WTC11 (cell line): Measurements from ENCODE around the gene IL18R1. TPM values are rescaled to one million over a fixed set of nuclear protein-coding genes. Genes with fewer than 3 reads are reported as not detected.

ENCODE experiments used
- ATAC-seq: fragments of 200-7000 bp; cut with Tn5 transposase; 2 replicates; pipeline ENCODE4 v1.10.0; 2021; ENCODE audit warnings: mild to moderate bottlenecking, moderate library complexity
- CTCF ChIA-PET: fragments of 300-600 bp; sonication (Branson Sonifier 250); formaldehyde crosslinking; loops from one replicate; lab custom pipeline; 2021; ENCODE audit warnings: antibody characterized with exemption; lab: Charles Lee
- POLR2A ChIA-PET: fragments of 350-600 bp; sonication (Branson Sonifier 250); formaldehyde crosslinking; loops from one replicate; lab custom pipeline; 2021; ENCODE audit warnings: antibody characterized with exemption; lab: Charles Lee
- DNase-seq: peaks from one replicate; pipeline ENCODE4 v3.0.0; 2021; ENCODE audit warnings: low spot score
- H3K27ac Mint-ChIP-seq: 2 replicates; pipeline ENCODE4 v1.8.0; 2021; ENCODE audit warnings: mixed read lengths
- H3K27me3 Mint-ChIP-seq: 2 replicates; pipeline ENCODE4 v1.8.0; 2021; ENCODE audit warnings: low read depth, mild to moderate bottlenecking, moderate library complexity, mixed read lengths
- H3K36me3 Mint-ChIP-seq: 2 replicates; pipeline ENCODE4 v1.8.0; 2021; ENCODE audit warnings: mixed read lengths
- H3K4me1 Mint-ChIP-seq: 2 replicates; pipeline ENCODE4 v1.8.0; 2022; ENCODE audit warnings: mixed read lengths
- H3K4me3 Mint-ChIP-seq: 2 replicates; pipeline ENCODE4 v1.8.0; 2021; ENCODE audit warnings: mild to moderate bottlenecking, moderate library complexity, mixed read lengths
- H3K9me3 Mint-ChIP-seq: 2 replicates; pipeline ENCODE4 v1.8.0; 2021; ENCODE audit warnings: mixed read lengths
- AR ChIP-seq: fragments of 250-450 bp; sonication (Bioruptor Pico); IDR thresholded peaks from 2 replicates; pipeline ENCODE4 v1.9.0; 2021; ENCODE audit warnings: mild to moderate bottlenecking
- ATF1 ChIP-seq: sonication (generic); formaldehyde crosslinking; IDR thresholded peaks from 2 replicates; pipeline ENCODE4 v1.8.1; 2023; ENCODE audit warnings: mild to moderate bottlenecking, moderate library complexity, missing genetic modification reagents
- CREM ChIP-seq: sonication (generic); formaldehyde crosslinking; IDR thresholded peaks from 2 replicates; pipeline ENCODE4 v1.8.1; 2022; ENCODE audit warnings: mild to moderate bottlenecking, missing genetic modification reagents, moderate library complexity
- E2F1 ChIP-seq: sonication (generic); formaldehyde crosslinking; IDR thresholded peaks from 2 replicates; pipeline ENCODE4 v1.8.0; 2022; ENCODE audit warnings: mild to moderate bottlenecking, missing genetic modification reagents
- E2F4 ChIP-seq: sonication (generic); formaldehyde crosslinking; IDR thresholded peaks from 2 replicates; pipeline ENCODE4 v1.8.1; 2022; ENCODE audit warnings: low read depth, mild to moderate bottlenecking, moderate library complexity, missing genetic modification reagents, borderline replicate concordance
- FOXK1 ChIP-seq: sonication (generic); formaldehyde crosslinking; IDR thresholded peaks from 2 replicates; pipeline ENCODE4 v1.8.0; 2022; ENCODE audit warnings: mild to moderate bottlenecking, moderate library complexity, missing genetic modification reagents
- FOXP1 ChIP-seq: sonication (generic); formaldehyde crosslinking; IDR thresholded peaks from 2 replicates; pipeline ENCODE4 v1.8.0; 2022; ENCODE audit warnings: missing genetic modification reagents, mild to moderate bottlenecking, moderate library complexity, borderline replicate concordance
- FOXP4 ChIP-seq: sonication (generic); formaldehyde crosslinking; IDR thresholded peaks from 2 replicates; pipeline ENCODE4 v1.8.0; 2022; ENCODE audit warnings: mild to moderate bottlenecking, missing genetic modification reagents
- GABPB1 ChIP-seq: sonication (generic); formaldehyde crosslinking; IDR thresholded peaks from 2 replicates; pipeline ENCODE4 v1.8.1; 2023; ENCODE audit warnings: mild to moderate bottlenecking, missing genetic modification reagents
- JAZF1 ChIP-seq: fragments of 250-450 bp; sonication (Bioruptor Pico); IDR thresholded peaks from 2 replicates; pipeline ENCODE4 v1.9.0; 2021; ENCODE audit warnings: moderate library complexity, mild to moderate bottlenecking, inconsistent platforms
- MAX ChIP-seq: sonication (generic); formaldehyde crosslinking; IDR thresholded peaks from 2 replicates; pipeline ENCODE4 v1.8.0; 2022; ENCODE audit warnings: mild to moderate bottlenecking, missing genetic modification reagents
- NFATC4 ChIP-seq: fragments of 250-450 bp; sonication (Bioruptor Pico); IDR thresholded peaks from 2 replicates; pipeline ENCODE4 v1.9.0; 2021; ENCODE audit warnings: mild to moderate bottlenecking
- NR1H2 ChIP-seq: sonication (generic); formaldehyde crosslinking; IDR thresholded peaks from 2 replicates; pipeline ENCODE4 v1.9.0; 2021; ENCODE audit warnings: mild to moderate bottlenecking, moderate library complexity, missing genetic modification reagents
- ZBTB43 ChIP-seq: sonication (generic); formaldehyde crosslinking; IDR thresholded peaks from 2 replicates; pipeline ENCODE4 v1.8.1; 2023; ENCODE audit warnings: mild to moderate bottlenecking, missing genetic modification reagents
- ZNF121 ChIP-seq: sonication (generic); formaldehyde crosslinking; IDR thresholded peaks from 2 replicates; pipeline ENCODE4 v1.8.0; 2023; ENCODE audit warnings: missing genetic modification reagents
- ZNF263 ChIP-seq: sonication (generic); formaldehyde crosslinking; IDR thresholded peaks from 2 replicates; pipeline ENCODE4 v1.8.1; 2022; ENCODE audit warnings: low read depth, mild to moderate bottlenecking, moderate library complexity, missing genetic modification reagents
- ZNF317 ChIP-seq: sonication (generic); formaldehyde crosslinking; IDR thresholded peaks from 2 replicates; pipeline ENCODE4 v1.8.1; 2023; ENCODE audit warnings: low read depth, mild to moderate bottlenecking, moderate library complexity, missing genetic modification reagents, borderline replicate concordance
- ZNF671 ChIP-seq: fragments of 250-450 bp; sonication (Bioruptor Pico); IDR thresholded peaks from 2 replicates; pipeline ENCODE4 v1.8.0; 2021; ENCODE audit warnings: mild to moderate bottlenecking
- total RNA-seq: library from RNA; stranded (reverse); gene quantifications from 3 replicates; pipeline ENCODE4 v1.2.3, GENCODE V29; 2021
- TF ChIP-seq, protein P1 (sequence below): sonication (generic); formaldehyde crosslinking; IDR thresholded peaks from 2 replicates; pipeline ENCODE4 v1.8.1; 2023; ENCODE audit warnings: mild to moderate bottlenecking, missing genetic modification reagents, moderate library complexity
- TF ChIP-seq, protein P2 (sequence below): sonication (generic); formaldehyde crosslinking; IDR thresholded peaks from 2 replicates; pipeline ENCODE4 v1.8.0; 2022; ENCODE audit warnings: missing genetic modification reagents

The IL18R1 gene
- total RNA-seq, 1 experiment from 2014 or later, result not detected

DNA sequence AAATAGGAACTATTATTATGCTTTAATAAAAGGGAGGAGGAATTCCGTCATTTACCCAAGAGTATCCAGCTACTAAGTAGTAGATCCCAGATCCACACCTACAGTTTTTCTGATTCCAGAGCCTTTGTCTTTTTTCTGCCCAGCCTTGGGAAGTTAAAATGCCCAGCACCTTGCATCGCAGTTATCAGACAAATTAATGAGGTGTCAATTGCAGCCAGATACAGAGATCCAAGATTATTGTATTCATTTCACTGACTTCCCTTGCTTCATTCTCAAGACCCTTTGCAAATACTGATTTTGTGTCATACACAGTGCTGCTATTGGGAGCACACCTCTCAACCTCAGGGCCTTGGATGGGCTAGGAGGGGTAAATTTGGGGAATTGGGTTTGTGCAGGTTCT lies 1.1 kb downstream of the IL18R1 start:
- H3K4me3 Mint-ChIP-seq, result peak overlapping the region; percentile 83
- DNase-seq, result no peak
- ATAC-seq, result no peak
- peaks cover 9% of the 10 kb centered on the region for H3K4me1 Mint-ChIP-seq
- CTCF ChIA-PET, result interaction anchor here (0.7 to 1.7 kb wide), 8 partner anchors 46 to 1380 kb away, joined by 3 to 14 read pairs (median 6); partner anchors contain the start of gene IL1RL1
- no peak overlapping the region for H3K27ac Mint-ChIP-seq
- TF ChIP-seq NR1H2 (CRISPR knock-in tag) (no peak), FOXK1 (CRISPR knock-in tag) (no peak), GABPB1 (CRISPR knock-in tag) (no peak), AR (CRISPR knock-in tag) (no peak), ZBTB43 (no peak), CREM (CRISPR knock-in tag) (no peak), NFATC4 (CRISPR knock-in tag) (no peak), E2F1 (CRISPR knock-in tag) (no peak), JAZF1 (no peak), ZNF317 (CRISPR knock-in tag) (no peak), ZNF263 (CRISPR knock-in tag) (no peak), ZNF121 (CRISPR knock-in tag) (no peak), E2F4 (CRISPR knock-in tag) (no peak), FOXP1 (CRISPR knock-in tag) (no peak), ATF1 (CRISPR knock-in tag) (no peak), FOXP4 (CRISPR knock-in tag) (no peak), MAX (CRISPR knock-in tag) (no peak), ZNF671 (CRISPR knock-in tag) (no peak)
- TF ChIP-seq, protein P1, sequence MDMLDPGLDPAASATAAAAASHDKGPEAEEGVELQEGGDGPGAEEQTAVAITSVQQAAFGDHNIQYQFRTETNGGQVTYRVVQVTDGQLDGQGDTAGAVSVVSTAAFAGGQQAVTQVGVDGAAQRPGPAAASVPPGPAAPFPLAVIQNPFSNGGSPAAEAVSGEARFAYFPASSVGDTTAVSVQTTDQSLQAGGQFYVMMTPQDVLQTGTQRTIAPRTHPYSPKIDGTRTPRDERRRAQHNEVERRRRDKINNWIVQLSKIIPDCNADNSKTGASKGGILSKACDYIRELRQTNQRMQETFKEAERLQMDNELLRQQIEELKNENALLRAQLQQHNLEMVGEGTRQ, result no peak
- TF ChIP-seq, protein P2, sequence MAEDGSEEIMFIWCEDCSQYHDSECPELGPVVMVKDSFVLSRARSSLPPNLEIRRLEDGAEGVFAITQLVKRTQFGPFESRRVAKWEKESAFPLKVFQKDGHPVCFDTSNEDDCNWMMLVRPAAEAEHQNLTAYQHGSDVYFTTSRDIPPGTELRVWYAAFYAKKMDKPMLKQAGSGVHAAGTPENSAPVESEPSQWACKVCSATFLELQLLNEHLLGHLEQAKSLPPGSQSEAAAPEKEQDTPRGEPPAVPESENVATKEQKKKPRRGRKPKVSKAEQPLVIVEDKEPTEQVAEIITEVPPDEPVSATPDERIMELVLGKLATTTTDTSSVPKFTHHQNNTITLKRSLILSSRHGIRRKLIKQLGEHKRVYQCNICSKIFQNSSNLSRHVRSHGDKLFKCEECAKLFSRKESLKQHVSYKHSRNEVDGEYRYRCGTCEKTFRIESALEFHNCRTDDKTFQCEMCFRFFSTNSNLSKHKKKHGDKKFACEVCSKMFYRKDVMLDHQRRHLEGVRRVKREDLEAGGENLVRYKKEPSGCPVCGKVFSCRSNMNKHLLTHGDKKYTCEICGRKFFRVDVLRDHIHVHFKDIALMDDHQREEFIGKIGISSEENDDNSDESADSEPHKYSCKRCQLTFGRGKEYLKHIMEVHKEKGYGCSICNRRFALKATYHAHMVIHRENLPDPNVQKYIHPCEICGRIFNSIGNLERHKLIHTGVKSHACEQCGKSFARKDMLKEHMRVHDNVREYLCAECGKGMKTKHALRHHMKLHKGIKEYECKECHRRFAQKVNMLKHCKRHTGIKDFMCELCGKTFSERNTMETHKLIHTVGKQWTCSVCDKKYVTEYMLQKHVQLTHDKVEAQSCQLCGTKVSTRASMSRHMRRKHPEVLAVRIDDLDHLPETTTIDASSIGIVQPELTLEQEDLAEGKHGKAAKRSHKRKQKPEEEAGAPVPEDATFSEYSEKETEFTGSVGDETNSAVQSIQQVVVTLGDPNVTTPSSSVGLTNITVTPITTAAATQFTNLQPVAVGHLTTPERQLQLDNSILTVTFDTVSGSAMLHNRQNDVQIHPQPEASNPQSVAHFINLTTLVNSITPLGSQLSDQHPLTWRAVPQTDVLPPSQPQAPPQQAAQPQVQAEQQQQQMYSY, result no peak
- TF ChIP-seq, all 79 proteins: peak for 0
- Mint-ChIP-seq H3K36me3 (no peaks in the 10 kb centered on the region), H3K27me3 (peaks cover 32% of the 10 kb centered on the region), H3K9me3 (no peaks in the 10 kb centered on the region)
- POLR2A ChIA-PET, result no interaction called here
